NB4 (cell line): ENCODE data around the gene CDK9.

Source experiments
- DNase-seq: peaks from one replicate; pipeline ENCODE4 v3.0.0; 2010; ENCODE audit warnings: low read depth
- H3K4me3 ChIP-seq: one replicate; pipeline ENCODE4 v1.5.1; 2011; ENCODE audit warnings: mild to moderate bottlenecking, low read depth, low read length, moderate library complexity
- CTCF ChIP-seq: IDR thresholded peaks from one replicate; pipeline ENCODE4 v1.5.1; 2012; ENCODE audit warnings: low read depth, low read length
- MYC ChIP-seq: IDR thresholded peaks from 2 replicates; pipeline ENCODE4 v1.6.1; 2011; ENCODE audit warnings: low read depth, low read length
- POLR2A ChIP-seq: IDR thresholded peaks from 2 replicates; pipeline ENCODE4 v1.6.1; 2011; ENCODE audit warnings: mild to moderate bottlenecking; ENCODE audit not compliant: insufficient read length; ENCODE audit errors: extremely low read depth
- TF ChIP-seq, protein P1 (sequence below): IDR thresholded peaks from 2 replicates; pipeline ENCODE4 v1.6.1; 2011; ENCODE audit warnings: low read depth, low read length

CDK9 gene

GRCh38 chr9:127781806-127782205 lies 4.0 kb upstream of the CDK9 start:
- peak; percentile 48 for DNase-seq
- TF ChIP-seq CTCF (no peak), MYC (no peak), POLR2A (no peak)
- TF ChIP-seq, protein P1, sequence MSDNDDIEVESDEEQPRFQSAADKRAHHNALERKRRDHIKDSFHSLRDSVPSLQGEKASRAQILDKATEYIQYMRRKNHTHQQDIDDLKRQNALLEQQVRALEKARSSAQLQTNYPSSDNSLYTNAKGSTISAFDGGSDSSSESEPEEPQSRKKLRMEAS = no peak
- no peak overlapping the region for H3K4me3 ChIP-seq

DNA sequence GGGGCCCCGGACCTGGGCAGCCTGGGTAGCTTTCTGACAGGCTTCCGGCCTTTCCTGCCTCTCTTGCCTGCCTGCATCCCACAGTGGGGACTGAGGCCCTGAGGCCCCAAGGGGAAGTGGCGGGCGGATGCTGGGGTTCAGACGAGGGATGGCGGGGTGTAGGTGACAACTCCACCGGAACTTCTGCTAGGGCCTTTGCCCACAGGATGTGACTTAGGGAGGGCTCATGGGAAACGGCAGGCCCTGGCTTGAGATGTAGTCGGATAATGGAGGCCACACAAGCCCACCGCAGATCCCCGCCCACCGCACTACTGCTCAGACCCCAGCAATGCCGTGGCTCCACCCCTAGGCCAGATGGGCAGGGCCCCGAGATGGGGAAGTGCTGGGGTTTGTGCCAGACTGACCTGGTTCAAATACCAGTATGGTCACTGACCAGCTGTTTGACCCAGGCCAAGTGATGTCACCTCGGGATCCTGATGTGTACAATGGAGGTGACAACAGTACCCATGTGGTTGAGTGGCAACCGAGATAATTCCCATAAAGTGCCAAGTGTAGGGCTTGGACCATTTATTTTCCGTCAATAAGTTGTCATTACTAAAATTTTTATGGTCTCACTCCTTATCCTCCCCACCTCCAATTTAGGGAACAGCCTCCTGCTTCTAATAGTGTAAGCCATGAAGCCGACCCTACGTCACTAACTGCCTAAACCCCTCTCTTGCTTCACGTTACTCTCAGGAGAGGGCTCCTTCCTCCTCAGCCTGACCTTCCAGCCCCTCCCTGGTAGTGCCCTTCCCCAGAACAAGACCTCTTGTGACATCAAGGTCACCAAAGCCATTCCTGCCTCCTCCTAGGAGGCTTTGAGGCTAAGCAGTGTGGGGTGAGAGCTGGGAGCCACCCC lies 2.5 kb upstream of the CDK9 start:
- TF ChIP-seq CTCF (no peak), POLR2A (no peak)
- TF ChIP-seq, protein P1 = peak; percentile 20; the same call in 1 of the 2 replicates
- peak; percentile 98 for DNase-seq

GRCh38 chr9:127785023-127785932 lies 556 bp upstream of the CDK9 start:
- peak; percentile 91 for DNase-seq
- TF ChIP-seq POLR2A (no peak), CTCF (peak; percentile 52), MYC (no peak)
- TF ChIP-seq, protein P1 = no peak
- peak overlapping the region; percentile 55 for H3K4me3 ChIP-seq

More for the DNA sequence above, 2.5 kb upstream of the CDK9 start:
- H3K4me3 ChIP-seq = peak overlapping the region; percentile 36

DNA sequence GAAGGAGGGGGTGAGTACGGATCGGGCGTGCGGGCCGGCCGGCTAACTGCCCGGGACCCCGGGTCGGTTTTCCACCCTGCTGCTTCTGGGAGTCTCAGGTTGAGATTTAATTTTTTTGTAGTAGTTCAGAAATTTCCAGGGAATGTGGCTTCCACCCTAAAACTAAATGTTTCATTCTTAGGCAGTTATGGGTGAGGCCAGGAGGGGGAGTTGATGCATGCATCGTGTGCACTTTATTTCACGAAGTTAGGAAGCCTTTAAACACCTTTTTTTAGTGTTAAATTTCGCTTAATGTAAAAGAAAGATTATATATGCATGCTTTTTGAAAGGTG lies 905 bp downstream of the CDK9 start:
- H3K4me3 ChIP-seq = peak overlapping the region; percentile 86
- DNase-seq = no peak
- TF ChIP-seq, protein P1 = no peak
- TF ChIP-seq CTCF = peak; percentile 16

- no peak for TF ChIP-seq MYC
- TF ChIP-seq CTCF = no peak
- no peak for TF ChIP-seq POLR2A
- TF ChIP-seq, protein P1 = no peak
- DNase-seq = no peak
- H3K4me3 ChIP-seq = no peak overlapping the region
Measured at GRCh38 chr9:127788337-127789011, 2.6 kb downstream of the CDK9 start.
